NCI-H345 treated with DMSO at 0.1 percent for 48 hours (cell line): ENCODE results near the gene ARHGAP28.

Experiments
- DNase-seq: peaks from one replicate; lab custom pipeline; 2025; ENCODE audit not compliant: unreplicated experiment; lab: John Stamatoyannopoulos, UW

Gene ARHGAP28

DNA sequence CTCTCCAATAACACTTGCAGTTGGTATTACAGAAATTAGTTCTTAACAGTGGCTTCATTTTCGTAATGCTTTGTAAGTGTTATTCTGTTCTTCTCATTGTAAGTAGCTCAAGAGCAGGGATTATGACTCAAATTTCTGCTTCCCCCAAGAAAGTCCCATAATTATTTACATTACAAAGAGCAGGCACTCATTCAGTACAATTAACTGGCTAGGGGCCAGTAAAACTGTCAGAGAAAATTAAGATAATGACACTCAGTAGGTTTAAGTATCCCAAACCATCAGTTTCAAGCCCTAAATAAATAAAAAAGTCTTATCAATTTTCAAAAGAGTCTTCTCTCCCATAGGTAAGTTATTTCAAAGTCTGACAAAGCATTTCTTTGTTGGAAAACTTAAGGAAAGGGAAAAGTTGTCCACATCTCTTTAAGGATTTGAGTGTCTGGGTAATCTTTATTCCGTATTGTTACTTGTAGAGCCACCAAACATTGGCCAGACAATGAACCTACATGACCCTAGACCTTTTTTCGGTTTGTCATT lies 137.1 kb downstream of the ARHGAP28 start:
- no peak for DNase-seq

DNA sequence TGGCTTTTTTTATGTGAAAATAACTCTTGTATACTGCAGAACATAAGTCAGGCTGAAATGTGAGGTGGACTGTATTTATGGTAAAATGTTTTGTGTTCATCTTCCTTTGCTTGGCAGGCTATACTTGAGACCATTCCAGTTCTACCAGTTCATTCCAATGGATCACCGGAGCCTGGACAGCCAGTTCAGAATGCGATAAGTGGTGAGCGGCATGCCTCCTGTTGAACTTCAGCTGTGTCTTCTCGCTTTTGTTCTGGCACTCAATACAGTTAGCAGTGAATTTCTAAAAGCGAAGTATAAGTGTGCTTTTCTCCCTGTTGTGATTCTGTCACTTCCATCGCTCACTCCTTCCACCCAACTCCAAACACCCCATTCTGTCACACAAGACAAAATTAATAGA lies 138.5 kb downstream of the ARHGAP28 start:
- no peak for DNase-seq

DNA sequence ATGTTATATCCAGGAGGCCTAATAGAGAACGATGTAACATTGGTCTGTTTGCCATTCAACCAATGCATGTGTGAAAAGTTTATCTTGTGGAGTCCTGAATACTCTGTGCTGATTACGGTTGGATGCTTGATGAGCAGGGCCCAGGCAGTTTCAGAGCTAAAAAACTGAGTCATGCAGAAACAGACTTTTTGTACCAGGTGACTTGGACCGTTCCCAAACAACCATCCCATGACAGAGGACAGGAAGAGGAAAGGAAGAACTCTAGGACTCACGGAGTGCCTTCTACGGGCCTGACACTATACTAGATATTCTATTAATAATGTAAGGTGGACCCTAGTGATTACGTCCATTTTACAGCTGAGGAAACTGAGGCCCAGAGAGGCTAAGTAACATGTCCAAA lies 142.1 kb downstream of the ARHGAP28 start:
- no peak for DNase-seq

DNA sequence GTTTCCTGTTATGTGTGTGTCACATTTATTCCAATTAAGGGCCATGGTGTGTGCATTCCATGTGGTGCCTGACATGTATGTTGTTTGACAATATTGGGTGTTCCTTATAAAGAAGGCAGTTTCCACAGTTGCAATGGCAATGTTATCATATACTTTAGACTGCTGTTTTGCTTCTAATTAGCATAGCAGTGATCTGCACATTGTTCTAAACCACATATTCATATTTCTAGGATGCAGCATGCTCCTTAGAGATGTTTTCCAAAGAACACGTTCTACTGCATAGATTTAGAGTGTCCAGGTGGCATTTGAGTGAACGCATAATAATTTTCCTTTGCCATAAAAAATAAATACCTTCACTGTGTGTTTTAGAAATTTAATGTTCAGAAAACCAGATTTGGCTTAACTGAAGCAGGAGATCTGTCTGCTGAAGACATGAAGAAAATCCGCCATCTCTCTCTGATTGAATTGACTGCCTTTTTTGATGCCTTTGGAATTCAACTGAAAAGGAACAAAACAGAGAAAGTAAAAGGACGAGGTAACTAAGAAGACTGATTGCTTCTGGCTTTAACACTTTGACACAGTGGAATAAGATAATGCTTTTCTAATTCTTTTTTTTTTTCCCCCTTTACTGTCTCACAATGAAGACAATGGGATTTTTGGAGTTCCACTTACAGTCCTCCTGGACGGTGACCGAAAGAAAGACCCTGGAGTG lies 143.7 kb downstream of the ARHGAP28 start:
- DNase-seq, result no peak

DNA sequence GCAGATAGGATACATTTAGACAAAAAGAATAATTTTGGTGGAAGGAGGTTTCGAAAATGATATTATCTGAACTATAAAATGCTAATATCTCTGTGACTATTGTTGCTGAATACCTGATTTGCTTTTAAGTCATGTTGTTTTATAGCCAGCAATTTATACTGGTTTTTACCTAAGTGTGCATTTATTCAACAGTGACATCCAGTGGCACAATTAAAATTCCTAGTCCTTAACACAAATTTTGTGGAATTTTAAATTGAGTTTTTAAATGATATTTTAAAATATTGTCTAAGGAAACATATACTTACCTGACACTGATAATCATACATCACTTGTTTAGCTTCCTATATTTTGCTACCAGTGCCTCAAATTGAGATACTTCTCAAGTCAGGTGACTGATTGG lies 144.8 kb downstream of the ARHGAP28 start:
- DNase-seq, result no peak

DNA sequence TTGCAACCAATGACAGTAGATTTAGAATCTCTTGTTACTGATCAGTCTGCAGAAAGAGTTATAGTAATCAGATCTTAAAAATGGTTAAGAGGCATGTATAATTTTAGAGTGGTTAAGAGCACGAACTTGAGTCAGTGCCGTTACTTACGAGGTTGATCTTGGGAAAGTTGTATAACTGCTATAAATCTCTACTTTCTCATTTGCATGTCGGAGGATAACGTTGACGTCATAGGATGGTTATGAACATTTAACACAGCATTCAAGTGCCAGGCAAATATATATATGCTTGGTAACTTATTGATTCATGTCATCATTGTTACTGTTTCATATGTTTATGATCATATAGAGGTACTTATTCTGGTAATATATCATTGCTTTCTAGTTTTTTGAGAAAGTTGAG lies 146.2 kb downstream of the ARHGAP28 start:
- no peak for DNase-seq

DNA sequence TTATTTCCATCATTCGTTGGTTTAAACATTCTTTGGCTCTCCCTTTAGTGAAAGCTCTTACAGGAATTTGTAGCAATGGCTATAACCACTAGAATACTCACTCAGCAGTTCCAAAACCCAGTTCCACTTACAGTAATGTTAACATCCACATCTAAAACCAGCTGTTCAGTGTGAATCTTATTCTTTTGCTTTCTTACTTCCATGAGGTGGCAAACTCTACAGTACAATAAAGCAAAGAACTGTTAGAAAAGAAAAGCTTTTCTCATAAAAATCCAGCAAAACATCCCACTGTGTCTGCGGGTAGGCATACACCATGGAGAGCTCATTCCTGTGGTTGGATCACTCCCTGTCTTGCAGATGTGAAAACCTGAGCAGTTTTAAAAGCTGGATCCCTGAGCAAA lies 147.1 kb downstream of the ARHGAP28 start:
- DNase-seq, result no peak

DNA sequence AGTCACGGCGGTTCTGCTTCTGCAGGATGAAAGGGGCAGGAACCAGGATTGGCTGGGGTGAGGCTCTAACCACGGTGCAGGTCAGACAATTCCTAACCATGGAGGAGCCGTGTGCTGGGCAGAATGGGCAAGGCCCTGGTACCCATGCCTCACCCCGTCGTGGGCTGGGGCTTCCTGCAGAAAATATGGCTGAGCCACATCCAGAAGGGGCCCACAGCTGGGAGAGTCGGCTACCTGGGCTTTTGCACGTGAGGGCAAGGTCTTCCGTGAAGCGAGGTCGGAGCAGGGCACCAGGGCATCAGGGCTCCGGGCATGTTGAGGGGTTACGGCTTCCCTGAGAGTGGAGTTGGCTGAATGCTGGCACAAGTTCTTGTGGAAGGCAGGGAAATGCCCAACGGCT lies 147.8 kb downstream of the ARHGAP28 start:
- DNase-seq, result no peak

DNA sequence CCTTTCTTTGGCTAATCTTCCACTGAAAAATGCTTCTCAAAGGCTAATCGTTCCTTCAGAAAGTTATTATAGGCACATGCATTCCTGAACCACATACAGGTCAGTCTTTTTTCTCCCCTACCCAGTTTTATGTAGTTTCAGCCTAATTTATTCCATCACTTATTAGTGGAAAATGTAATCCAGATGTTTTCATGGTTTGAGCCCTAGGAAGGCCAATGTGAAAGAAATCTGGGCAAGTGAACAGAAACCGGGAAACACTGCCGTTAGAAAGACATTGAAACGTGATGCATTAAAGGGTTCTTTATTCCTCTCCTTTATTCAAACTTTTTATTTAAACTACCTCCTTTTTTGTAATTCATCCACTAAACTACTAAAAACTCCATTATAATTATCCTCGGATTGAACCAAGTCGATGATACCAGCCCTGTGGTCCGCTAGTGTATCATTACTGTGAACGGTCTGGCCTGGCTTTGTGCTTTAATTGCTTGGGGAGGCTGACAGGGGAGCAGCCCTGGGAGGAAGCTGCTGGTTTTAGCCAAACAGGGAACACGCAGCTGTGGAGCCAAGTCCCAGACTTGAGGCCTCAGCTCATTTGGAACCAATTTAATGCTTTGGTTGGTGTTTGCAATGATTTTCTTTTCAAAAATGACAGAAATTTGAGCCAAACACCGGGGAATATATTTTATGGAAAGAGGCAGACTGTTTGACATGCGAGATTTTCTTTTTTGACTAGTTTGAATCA lies 149.2 kb downstream of the ARHGAP28 start:
- DNase-seq, result no peak

DNA sequence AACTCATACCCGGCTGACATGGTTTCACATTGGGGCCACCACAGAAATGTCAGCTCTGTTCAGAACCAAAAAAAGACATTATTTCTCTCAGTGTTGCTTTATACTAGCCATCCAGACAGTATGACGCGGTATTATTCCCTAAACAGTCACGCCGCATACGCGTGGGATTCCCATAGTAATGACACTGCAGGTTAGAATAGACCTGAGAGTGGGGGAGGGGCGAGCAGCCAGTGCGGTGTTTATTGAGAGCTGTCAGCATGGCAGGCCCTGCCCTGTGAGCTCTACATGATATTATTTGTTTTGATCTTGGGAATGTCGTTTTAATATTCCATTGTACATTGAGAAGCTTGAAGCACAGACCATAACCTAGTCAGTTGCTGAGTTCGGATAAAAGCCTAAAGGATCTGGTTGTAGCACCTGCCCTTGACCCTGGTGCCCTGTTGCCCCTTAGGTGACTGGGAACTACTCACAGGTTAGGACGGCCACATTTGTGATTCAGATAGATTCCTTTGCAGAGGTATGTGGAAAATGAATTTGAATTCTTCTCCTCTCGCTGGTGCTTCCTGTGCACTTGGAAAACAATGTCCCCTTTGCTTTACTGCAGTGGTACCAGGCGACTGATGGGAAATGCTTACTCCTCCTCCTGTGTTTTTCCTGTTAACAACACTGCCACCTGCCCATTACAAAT lies 150.1 kb downstream of the ARHGAP28 start:
- no peak for DNase-seq

DNA sequence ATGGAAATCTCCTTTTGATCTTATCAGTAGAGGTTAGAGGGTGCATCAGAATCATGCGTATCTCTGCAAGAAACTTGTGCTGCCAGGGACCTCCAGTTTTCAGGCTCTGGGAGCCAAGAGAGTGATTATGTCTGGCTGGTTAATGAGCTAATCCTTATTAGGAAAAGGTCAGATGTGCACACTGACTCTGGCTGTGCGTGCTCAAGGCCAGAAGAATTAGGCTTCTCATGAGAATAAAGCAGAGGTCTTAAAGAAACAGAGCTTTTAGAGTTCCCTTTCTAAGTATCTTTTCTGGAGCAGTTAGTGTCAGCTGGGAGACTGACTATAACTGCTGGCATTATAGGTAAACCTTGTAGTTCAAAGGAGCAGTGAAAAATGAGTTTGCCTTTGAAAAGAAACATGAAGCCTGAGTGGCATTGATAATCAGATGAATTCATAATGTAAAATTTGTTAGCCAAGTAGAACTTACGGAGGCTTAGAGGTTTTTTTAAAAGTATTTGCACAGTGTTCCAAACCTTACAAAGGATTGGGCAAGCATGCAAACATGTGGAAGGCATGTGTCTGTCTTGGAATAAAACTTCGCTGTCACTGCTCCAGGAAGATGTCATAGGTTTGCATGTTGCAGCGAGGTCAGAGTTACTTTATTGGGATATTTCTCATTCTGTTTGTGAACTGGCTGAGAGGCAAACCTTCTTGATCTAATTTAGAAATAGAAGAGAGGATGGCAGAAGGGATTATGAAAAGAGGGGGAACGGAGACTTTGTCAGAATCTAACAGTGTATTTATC lies 151.7 kb downstream of the ARHGAP28 start:
- DNase-seq, result no peak

DNA sequence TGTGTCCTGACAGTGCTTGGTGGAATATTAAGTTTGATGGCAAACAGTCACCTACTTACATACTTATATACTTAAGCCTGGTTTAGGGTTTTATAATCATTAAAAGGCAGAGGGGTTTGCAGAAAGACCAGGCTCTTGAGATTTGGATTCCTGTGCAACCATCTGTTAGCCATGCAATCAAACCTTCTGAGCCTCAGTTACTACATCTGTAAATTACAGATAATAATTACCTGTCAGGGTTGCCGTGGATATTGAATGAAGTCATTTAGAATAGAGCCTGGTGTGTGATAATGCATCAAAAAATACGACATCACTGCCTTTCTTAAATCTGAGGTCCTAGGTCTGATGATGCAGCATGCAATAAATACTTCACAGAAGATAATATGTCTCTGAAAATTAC lies 152.9 kb downstream of the ARHGAP28 start:
- DNase-seq, result no peak

DNA sequence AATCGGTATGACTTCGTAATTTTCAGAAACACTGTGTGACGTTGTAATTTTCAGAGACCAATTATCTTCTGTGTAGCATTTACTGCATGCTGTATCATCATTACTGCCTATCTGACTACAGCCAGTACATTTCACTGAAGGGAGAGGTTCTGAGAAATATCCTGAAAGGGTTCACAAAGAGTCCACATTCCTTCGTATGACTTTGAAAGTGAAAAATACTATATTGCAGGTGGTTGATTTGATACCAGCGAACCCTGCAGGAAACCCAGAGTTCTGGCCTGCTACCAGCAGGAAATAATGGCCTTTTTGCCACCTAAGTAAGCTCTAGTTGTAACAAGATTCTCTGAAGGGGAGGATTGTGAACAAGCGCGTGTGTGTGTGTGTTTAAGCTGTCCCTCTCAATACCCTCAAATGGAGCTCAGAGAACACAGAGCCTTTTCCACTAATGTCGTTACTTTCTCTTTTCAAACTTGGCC lies 155.5 kb downstream of the ARHGAP28 start:
- DNase-seq, result no peak

DNA sequence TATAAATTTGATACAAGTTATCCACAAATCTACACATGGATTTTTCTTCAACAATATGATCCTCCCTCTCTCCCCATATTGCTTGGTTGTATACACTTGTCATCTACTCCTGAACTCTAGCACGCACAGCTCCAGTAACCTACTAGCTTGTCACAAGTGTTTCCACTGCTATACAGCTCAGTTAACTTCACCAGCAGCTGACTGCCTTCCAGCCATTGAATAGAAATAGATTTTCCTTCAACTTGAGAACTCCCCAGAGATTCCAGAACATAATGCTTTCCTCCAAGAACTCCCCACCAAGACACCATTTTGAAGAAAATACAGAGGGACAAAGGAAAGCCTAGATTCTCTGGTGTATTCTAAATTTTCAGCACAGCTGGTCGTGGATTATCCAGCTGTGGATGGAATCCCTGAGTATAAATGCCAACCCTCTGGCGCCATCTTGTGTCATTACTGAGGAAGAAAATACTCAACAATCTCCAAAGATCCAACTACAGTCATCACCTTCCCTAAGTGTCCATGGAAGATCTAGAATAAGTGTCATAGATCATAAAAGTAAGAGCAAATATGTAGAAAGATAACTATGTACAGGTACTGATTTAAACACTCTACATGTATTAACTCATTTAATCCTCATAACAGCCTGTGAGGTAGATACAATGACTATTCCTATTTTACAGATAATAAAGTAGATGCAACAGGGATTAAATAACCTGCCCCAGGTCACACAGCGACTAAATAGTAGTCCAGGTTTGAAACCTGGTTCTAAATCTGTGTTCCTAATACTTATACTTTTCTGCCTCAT lies 156.7 kb downstream of the ARHGAP28 start:
- DNase-seq, result peak; percentile 54

DNA sequence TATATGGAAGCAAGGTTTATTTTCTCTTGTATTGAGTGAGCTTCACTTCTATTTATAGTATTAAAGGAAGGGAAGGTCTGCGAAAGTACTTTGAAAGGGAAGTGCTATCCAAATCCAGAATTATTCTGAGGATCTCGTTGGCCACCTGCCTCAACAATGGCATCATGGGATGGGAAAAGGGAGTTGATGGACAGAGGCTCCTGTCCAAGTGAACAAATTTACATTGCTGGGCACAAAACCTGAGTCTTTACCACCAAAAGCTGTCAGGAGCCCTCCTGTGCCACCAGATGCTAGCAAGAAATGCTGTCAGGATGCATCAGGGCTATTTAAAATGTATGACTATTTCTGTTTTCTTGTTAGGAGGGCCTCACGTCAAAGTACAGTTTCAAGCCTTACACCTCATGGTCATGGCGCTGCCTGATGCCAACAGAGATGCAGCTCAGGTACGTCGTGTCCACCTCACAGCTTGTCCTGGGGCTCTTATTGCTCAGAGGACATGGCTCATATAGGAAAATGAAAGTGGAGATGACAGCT lies 157.3 kb downstream of the ARHGAP28 start:
- DNase-seq, result no peak

DNA sequence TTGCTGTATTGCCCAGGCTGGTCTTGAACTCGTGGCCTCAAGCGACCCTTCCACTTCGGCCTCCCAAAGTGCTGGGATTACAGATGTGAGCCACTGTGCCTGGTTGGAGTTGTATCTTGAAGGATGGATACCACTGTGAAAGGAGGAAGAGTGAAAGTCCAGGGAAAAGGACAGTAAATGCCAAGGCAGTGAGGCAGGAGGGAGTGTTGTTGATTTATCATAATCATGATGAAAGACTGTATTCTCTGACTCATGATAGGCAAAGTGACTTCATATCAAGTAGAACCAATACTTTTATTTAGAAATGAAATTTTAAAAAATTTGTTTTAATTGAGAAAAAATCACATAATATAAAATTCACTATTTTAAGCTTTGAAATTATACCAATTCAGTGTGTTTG lies 162.3 kb downstream of the ARHGAP28 start:
- DNase-seq, result no peak

DNA sequence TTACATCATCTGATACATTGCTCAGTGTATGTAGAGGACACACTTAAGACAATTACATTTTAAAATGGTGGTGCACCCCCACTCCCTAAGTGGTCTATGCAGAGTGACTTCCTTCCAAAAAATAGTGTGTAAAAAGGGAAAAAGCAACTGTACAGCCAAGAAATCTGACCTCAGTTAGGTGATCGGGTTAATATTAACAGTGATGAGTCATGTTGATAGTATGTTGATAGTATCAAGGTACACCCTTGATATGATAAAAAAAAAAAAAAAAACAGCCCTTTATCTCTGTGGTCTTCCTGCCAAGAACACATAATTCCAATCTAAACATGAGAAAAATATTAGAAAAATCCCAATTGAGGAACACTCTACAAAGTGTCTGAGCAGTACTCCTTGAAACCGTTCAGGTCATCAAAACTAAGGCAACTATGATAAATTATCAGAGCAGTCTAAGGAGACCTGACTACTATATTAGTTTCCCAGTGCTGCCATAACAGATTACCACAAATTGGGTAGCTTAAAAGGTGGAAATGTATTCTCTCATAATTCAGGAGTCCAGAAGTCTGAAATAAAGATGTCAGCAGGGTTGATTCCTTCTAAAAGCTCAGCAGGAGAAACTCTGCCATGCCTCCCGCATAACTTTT lies 171.9 kb downstream of the ARHGAP28 start:
- DNase-seq, result no peak

DNA sequence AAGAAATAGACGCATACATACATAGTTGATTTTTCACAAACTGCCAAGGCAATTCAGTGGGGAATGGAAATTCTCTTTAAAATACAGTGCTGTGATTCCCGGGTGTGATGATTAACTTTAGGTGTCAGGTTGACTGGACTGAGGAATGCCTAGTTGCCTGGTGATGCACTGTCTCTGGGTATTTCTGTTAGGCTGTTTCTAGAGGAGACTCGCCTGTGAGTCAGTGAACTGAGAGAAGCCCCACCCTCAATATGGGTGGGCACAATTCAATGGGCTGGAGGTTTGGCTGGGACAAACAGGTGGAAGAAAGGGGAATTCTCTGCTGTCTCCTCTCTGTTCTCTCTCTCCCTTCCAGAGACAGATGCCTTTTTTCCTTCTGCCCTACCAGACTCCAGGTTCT lies 187.6 kb downstream of the ARHGAP28 start:
- DNase-seq, result no peak
